Central memory CD8-positive, alpha-beta T cell (primary cell): ENCODE measurements around the gene FBXO42.
A peak's percentile ranks its signal among the peaks of the same experiment; 100 is the strongest.

ENCODE experiments used
- ATAC-seq: fragments of 150-1000 bp; cut with Tn5 transposase; replicated peaks from 2 replicates; pipeline ENCODE4 v1.10.0; 2022; ENCODE audit warnings: mild to moderate bottlenecking, moderate FRiP score, moderate number of reproducible peaks; ENCODE audit not compliant: poor library complexity, severe bottlenecking; ENCODE audit errors: extremely low read depth
- DNase-seq, 2 donors: peaks; one replicate each; pipeline ENCODE4 v3.0.0; 2021; ENCODE audit warnings: low spot score in 2 of 2
- H3K27ac Mint-ChIP-seq: one replicate; pipeline ENCODE4 v1.8.0; 2022; ENCODE audit warnings: low read depth, mild to moderate bottlenecking, moderate library complexity, mixed read lengths
- H3K27me3 Mint-ChIP-seq: one replicate; pipeline ENCODE4 v1.8.0; 2022; ENCODE audit warnings: mixed read lengths
- H3K36me3 Mint-ChIP-seq: one replicate; pipeline ENCODE4 v1.8.0; 2022; ENCODE audit warnings: mild to moderate bottlenecking, moderate library complexity, mixed read lengths; ENCODE audit not compliant: insufficient read depth
- H3K4me1 Mint-ChIP-seq: one replicate; pipeline ENCODE4 v1.8.0; 2022; ENCODE audit warnings: mixed read lengths
- H3K4me3 Mint-ChIP-seq: one replicate; pipeline ENCODE4 v1.8.0; 2022; ENCODE audit warnings: mild to moderate bottlenecking, moderate library complexity, mixed read lengths
- H3K9me3 Mint-ChIP-seq: one replicate; pipeline ENCODE4 v1.8.0; 2022; ENCODE audit warnings: mixed read lengths

The FBXO42 gene

DNA sequence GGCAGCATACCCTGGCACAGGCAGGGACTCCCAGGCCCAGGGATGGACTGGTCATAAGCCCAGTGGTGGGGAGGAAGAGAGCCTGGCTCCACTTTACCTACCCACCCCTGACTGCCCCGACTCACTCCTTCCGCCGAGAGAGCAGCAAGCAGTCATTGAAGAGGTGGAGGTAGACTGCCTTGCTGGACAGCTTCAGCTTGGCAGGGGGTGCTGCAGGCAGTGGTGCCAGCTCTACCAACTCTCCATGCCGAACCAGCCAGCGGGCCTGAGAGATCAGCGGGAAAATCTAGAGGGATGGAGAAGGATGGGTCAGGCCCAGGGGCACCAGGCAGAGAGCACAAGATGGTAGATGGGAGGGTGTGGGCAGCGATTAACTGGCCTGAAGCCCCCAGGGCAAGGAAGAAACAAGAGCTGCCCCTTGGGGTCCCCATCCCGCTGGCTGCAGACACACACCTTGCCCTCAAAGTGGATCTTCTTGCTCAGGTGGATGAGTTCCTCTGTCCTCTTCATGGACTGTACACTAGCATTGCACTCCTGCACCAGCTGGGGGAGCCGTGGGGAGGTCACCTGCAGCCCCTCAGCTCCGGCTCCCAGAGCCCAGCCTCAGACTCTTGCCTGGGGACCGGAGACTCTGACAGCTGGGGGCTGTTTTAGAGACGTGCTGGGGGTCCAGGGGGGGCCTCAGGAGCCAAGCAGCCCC is 147.5 kb downstream of the FBXO42 start:
- Mint-ChIP-seq H3K4me1 (peaks cover 19% of the 10 kb centered on the region), H3K27ac (peak overlapping the region; percentile 71), H3K4me3 (peak overlapping the region; percentile 52), H3K9me3 (no peaks in the 10 kb centered on the region), H3K27me3 (no peaks in the 10 kb centered on the region), H3K36me3 (peaks cover 5% of the 10 kb centered on the region)
- DNase-seq (no peak), ATAC-seq (no peak)

GRCh38 chr1:16204216-16204615 is 148.1 kb downstream of the FBXO42 start:
- peaks cover 22% of the 10 kb centered on the region for H3K4me1 Mint-ChIP-seq
- H3K9me3 Mint-ChIP-seq: no peaks in the 10 kb centered on the region

GRCh38 chr1:16203550-16203949 is 148.7 kb downstream of the FBXO42 start:
- Mint-ChIP-seq H3K4me1 (peaks cover 22% of the 10 kb centered on the region), H3K27me3 (no peaks in the 10 kb centered on the region), H3K36me3 (peaks cover 5% of the 10 kb centered on the region), H3K4me3 (no peak overlapping the region), H3K9me3 (no peaks in the 10 kb centered on the region), H3K27ac (no peak overlapping the region)
- no peak for ATAC-seq
- DNase-seq: no peak

More at GRCh38 chr1:16204216-16204615, 148.1 kb downstream of the FBXO42 start:
- Mint-ChIP-seq H3K27ac (peak overlapping the region; percentile 71), H3K4me3 (no peak overlapping the region), H3K36me3 (peaks cover 5% of the 10 kb centered on the region), H3K27me3 (no peaks in the 10 kb centered on the region)
- DNase-seq: no peak
- ATAC-seq: no peak

- H3K4me3 Mint-ChIP-seq: no peak overlapping the region
- no peaks in the 10 kb centered on the region for H3K27me3 Mint-ChIP-seq
- no peak overlapping the region for H3K27ac Mint-ChIP-seq
- peaks cover 22% of the 10 kb centered on the region for H3K4me1 Mint-ChIP-seq
- DNase-seq (no peak), ATAC-seq (no peak)
- no peaks in the 10 kb centered on the region for H3K9me3 Mint-ChIP-seq
- H3K36me3 Mint-ChIP-seq: peaks cover 5% of the 10 kb centered on the region
Observed at GRCh38 chr1:16202281-16203210, 149.7 kb downstream of the FBXO42 start.

DNA sequence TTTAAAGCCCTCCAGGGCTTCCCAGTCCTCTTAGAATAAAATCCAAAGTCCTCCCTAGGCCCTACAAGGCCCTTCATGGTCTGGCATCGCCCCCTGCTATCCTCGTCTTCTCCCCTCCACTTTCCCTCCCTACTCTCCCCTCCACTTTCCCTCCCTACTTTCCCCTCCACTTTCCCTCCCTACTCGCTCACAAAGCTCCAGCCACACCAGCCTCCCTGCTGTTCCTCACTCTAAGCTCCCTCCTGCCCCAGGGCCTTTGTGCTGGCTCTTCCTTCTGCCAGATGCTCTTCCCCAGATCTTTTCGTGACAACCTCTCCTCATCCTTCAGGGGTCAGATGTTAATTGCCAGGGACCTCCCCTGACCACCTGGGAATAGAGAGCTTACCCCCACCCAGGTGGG is 152.6 kb downstream of the FBXO42 start:
- no peaks in the 10 kb centered on the region for H3K27me3 Mint-ChIP-seq
- H3K9me3 Mint-ChIP-seq: no peaks in the 10 kb centered on the region
- DNase-seq (no peak), ATAC-seq (no peak)
- no peak overlapping the region for H3K27ac Mint-ChIP-seq
- no peak overlapping the region for H3K4me3 Mint-ChIP-seq
- H3K4me1 Mint-ChIP-seq: peaks cover 9% of the 10 kb centered on the region
- H3K36me3 Mint-ChIP-seq: peaks cover 2% of the 10 kb centered on the region

- Mint-ChIP-seq H3K4me1 (peaks cover 6% of the 10 kb centered on the region), H3K9me3 (no peaks in the 10 kb centered on the region), H3K36me3 (peaks cover 2% of the 10 kb centered on the region), H3K27ac (no peak overlapping the region), H3K27me3 (no peaks in the 10 kb centered on the region), H3K4me3 (no peak overlapping the region)
- DNase-seq (no peak), ATAC-seq (no peak)
Observed at GRCh38 chr1:16199157-16199501, 153.2 kb downstream of the FBXO42 start.

DNA sequence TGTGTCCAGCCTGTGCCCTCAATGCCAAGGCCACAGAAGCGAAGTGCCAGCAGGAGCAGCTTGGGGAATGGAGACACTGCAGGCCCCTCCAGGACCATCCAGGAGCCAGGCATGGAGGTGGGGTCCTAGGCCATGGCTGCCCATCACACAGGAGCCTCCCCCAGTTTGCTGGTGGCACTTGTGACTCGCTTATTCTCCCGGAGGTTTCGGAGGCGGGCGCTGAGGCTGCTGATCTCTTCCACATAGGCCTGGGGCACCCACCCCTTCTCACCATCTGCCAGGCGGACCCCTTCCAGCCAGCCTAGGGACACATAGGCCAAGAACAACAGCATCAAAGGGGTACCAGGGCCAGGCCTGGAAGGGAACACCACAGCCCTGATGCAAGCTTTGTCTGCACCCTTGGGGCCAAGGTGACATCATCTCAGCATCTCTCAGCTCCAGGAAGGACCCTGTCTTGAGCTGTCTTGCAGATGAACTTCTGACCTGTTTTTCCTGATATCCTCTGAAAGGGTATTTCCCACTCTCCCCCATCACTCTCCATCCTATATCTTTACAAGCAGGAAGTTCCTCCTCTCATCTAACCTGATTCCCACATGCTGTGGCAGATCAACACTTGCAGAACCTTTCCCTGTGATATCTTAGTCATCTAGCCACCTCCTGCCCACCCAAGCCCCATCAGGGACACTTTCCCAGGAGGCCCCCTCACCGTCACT is 153.7 kb downstream of the FBXO42 start:
- H3K36me3 Mint-ChIP-seq: peaks cover 1% of the 10 kb centered on the region
- no peak for DNase-seq
- H3K4me1 Mint-ChIP-seq: peaks cover 6% of the 10 kb centered on the region
- ATAC-seq: no peak
- H3K4me3 Mint-ChIP-seq: no peak overlapping the region
- no peaks in the 10 kb centered on the region for H3K9me3 Mint-ChIP-seq
- no peak overlapping the region for H3K27ac Mint-ChIP-seq
- H3K27me3 Mint-ChIP-seq: no peaks in the 10 kb centered on the region

DNA sequence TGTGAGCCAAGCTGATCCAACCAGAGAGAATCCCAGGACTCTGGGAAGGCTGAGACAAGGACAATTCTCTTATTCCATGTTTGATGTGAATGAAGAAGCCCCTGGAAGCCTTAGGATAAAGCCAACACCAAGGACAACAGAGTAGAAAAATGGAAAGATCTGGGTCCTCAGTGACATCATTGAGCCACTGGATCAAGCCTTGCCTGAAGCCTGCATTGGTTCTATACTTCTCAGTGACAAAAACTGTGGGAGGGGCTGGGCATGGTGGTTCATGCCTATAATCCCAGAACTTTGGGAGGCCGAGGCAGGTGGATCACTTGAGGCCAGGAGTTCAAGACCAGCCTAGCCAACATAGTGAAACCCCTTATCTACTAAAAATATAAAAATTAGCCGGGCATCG is 155.4 kb downstream of the FBXO42 start:
- no peak for DNase-seq
- Mint-ChIP-seq H3K36me3 (no peaks in the 10 kb centered on the region), H3K27me3 (no peaks in the 10 kb centered on the region), H3K27ac (peak overlapping the region; percentile 47), H3K4me1 (peaks cover 6% of the 10 kb centered on the region), H3K9me3 (no peaks in the 10 kb centered on the region), H3K4me3 (no peak overlapping the region)
- no peak for ATAC-seq
